IPS-NIHi7 (cell line): ENCODE measurements around the gene UGT2B17.
"Not testable (repeated sequence)": the region's sequence is repeated elsewhere in the genome, so short reads cannot be mapped to it uniquely, and the experiment has no call there.

ENCODE experiments used
- DNase-seq: peaks from one replicate; pipeline ENCODE4 v3.0.0; 2012; ENCODE audit warnings: mixed read lengths; ENCODE audit errors: extremely low spot score

Gene UGT2B17

GRCh38 chr4:68569036-68569435 lies 7.1 kb downstream of the UGT2B17 start:
- DNase-seq = not testable (repeated sequence)

GRCh38 chr4:68568535-68568934 lies 7.6 kb downstream of the UGT2B17 start:
- not testable (repeated sequence) for DNase-seq

DNA sequence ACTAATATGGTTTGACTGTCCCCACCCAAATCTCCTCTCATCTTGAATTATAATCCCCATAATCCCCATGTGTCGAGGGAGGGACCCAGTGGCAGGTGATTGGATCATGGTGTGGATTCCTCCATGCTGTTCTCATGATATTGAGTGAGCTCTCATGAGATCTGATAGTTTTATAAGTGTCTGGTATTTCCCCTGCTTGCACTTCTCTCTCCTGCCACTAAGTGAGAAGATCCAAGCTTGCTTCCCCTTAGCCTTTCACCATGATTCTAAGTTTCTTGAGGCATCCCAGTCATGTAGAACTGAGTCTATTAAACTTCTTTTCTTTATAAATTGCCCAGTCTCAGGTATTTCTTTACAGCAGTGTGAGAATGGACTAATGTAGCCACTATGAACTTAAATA lies 9.8 kb downstream of the UGT2B17 start:
- DNase-seq = not testable (repeated sequence)

DNA sequence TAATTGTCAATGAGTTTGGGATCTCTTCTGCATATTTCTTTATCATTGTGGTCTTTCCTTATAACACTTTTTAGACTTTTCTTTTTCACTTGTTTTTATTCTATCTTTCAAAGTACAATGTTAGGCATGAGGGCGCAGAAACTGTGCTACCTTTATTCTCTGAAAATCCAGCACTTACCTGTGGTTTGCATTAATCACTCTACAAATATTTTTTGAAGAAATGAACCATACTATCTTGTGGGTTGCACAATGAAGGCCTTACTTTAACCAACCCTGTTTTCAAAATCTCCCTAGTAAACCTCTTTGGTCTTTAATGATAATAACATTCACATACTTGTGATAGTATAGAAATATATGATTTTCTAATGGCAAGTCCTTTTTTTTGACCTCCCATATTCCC lies 11.0 kb downstream of the UGT2B17 start:
- not testable (repeated sequence) for DNase-seq

DNA sequence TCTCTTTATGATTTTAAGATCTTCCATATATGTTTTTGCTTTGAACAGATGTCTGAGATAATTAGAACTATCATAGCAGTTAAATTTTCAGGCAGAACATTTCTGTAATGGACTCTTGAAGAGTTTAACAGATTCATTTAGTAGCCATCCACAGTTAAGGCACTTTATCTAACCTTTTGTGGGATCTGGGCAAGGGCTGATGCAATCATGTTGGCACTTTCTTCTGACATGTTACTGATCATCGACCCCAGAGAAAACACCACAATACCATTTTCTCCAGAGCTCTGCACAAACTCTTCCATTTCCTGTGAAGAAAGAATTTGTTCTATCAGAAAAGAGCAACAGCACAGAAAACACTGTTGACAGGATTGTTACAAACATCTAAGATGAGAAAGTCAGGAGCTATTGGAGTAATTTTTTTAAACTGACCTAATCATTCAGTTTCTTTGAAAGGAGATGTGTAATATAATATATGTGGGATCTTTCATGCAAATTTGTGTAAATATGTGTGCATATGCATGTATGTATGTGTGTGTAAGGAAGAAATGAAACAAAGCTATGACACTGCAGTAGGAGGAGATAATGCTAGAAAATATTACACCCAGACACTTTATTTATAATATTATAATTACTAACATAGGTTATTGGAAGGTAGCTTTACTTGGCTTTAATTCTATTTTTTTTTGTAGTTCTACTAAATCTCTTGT lies 15.6 kb downstream of the UGT2B17 start:
- not testable (repeated sequence) for DNase-seq

GRCh38 chr4:68553830-68554229 lies 22.3 kb downstream of the UGT2B17 start:
- DNase-seq = not testable (repeated sequence)

GRCh38 chr4:68552818-68553811 lies 23.0 kb downstream of the UGT2B17 start:
- DNase-seq = not testable (repeated sequence)

DNA sequence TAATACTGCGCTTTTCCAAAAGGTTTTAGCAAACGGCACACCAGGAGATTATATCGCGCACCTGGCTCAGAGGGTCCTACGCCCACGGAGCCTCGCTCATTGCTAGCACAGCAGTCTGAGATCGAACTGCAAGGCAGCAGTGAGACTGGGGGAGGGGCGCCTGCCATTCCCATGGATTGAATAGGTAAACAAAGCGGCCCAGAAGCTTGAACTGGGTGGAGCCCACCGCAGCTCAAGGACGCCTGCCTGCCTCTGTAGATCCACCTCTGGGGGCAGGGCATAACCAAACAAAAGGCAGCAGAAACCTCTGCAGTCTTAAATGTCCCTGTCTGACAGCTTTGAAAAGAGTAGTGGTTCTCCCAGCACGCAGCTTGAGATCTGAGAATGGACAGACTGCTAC lies 33.4 kb downstream of the UGT2B17 start:
- not testable (repeated sequence) for DNase-seq

DNA sequence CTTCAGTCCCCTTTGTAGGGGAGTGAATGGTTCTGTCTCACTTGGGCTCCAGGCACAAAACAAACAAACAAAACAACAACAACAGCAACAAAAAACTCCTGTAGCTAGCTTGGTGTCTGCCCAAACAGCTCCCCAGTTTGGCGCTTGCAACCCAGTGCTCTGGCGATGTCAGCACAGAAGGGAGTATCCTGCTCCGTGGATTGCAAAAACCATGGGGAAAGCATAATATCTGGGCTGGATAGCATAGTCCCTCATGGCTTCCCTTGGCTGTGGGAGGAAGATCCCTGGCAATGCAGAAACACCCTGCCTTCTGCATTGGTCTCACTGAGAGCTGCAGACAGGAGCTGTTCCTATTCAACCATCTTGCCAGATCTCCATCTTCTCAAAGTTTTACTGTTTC lies 39.7 kb downstream of the UGT2B17 start:
- no peak for DNase-seq

DNA sequence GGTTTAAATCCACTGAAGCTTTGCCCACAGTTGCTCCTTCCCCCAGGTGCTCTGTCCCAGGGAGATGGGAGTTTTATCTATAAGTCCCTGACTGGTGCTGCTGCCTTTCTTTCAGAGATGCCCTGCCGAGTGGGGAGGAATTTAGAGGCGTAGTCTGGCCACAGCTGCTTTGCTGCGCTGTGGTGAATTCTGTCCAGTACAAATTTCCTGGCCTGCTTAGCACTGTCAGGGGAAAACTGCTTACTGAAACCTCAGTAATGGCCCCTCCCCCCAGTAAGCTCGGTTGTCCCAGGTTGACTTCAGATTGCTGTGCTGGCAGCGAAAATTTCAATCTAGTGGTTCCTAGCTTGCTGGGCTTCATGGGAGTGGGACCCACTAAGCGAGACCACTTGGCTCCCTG lies 40.1 kb downstream of the UGT2B17 start:
- DNase-seq = no peak

- DNase-seq = not testable (repeated sequence)
Observed at GRCh38 chr4:68522232-68522631, 53.9 kb downstream of the UGT2B17 start.

- no peak for DNase-seq
Observed at GRCh38 chr4:68520985-68521384, 55.1 kb downstream of the UGT2B17 start.

GRCh38 chr4:68518889-68519288 lies 57.2 kb downstream of the UGT2B17 start:
- DNase-seq = no peak

DNA sequence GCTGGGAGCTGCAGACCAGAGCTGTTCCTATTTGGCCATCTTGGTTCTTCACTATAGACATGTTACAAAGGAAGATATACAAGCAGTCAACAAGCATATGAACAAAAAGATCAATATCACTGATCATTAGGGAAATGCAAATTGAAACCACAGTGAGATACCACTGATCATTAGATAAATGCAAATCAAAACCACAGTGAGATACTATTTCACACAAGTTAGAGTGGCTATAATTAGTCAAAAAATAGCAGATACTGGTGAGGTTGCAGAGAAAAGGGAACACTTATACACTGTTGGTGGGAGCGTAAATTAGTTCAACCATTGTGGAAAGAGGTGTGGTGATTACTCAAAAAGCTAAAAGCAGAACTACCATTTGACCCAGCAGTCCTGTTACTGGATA lies 70.7 kb downstream of the UGT2B17 start:
- not testable (repeated sequence) for DNase-seq

DNA sequence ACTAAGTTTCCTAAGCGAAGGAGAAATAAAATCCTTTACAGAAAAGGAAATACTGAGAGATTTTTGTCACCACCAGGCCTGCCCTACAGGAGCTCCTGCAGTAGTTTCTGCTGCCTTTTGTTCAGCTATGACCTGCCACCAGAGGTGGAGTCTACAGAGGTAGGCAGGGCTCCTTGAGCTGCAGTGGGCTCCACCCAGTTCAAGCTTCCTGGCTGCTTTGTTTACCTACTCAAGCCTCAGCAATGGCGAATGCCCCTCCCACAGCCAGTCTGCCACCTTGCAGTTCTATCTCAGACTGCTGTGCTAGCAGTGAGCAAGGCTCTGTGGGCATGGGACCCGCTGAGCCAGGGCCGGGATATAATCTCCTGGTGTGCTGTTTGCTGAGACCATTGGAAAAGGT lies 71.3 kb downstream of the UGT2B17 start:
- not testable (repeated sequence) for DNase-seq

GRCh38 chr4:68503462-68503861 lies 72.7 kb downstream of the UGT2B17 start:
- not testable (repeated sequence) for DNase-seq

DNA sequence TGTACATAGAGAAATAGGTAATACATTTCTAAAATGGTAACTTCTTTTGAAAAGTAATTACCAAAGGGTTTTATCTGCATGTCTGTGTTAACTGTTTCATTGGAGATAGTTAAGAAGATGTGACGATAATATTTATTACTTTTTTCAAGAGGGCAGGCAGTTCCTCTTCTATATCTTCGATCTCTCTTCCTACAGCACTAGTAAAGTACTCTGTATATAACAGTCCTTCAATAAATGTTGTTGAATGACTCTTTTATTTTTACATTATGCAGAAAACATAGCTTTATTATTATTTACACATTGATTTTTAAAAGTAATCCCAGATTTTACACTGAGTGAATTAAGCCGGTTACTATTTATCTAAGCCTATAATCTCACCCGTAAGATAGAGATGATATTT lies 77.1 kb downstream of the UGT2B17 start:
- no peak for DNase-seq

DNA sequence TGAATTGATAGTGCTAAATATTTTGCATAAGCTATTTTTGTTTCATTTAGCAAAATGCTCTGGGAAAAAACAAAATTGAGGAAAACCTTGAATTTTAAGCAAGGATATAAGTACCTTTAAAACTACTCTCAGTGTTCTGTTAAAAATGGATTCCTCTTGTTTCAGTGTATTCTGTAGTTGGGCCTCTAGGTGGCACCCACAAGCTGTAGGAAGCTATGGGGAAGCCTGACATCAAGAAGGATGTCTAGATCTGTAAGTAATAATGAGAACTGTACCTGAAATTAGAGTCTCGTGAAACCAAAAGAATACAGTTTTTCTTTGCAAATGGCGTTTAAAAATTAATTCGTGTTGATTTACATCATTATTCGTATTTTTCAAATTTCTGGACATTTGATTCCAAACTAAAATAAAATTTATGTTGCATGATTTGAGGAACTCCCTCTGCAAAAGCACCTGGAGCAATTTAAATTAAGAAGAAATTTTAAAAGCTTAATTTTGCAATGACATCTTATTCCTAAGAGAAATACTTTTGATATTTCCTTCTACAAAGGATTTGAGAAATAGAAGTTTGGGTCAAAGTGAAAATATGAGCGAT lies 77.6 kb downstream of the UGT2B17 start:
- peak; percentile 60 for DNase-seq

DNA sequence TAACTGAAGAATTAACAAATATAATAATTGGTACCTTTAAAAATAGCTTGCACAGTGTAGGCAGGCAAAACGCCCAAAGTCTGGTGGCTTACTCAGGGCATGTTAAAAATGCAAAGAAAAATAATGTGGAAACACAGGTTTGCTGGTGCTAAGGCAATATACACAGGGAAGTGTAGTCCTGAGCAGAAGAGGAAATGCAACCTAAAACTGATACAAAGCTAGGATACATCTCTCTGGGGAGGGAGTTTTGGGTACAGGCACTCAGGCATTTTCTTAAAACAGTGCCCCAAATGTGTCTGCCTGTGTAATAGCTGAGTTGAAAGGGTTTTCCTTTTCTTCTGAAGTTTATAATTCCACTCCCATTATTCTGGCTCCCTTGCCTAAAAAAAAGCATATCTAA lies 81.4 kb downstream of the UGT2B17 start:
- no peak for DNase-seq

DNA sequence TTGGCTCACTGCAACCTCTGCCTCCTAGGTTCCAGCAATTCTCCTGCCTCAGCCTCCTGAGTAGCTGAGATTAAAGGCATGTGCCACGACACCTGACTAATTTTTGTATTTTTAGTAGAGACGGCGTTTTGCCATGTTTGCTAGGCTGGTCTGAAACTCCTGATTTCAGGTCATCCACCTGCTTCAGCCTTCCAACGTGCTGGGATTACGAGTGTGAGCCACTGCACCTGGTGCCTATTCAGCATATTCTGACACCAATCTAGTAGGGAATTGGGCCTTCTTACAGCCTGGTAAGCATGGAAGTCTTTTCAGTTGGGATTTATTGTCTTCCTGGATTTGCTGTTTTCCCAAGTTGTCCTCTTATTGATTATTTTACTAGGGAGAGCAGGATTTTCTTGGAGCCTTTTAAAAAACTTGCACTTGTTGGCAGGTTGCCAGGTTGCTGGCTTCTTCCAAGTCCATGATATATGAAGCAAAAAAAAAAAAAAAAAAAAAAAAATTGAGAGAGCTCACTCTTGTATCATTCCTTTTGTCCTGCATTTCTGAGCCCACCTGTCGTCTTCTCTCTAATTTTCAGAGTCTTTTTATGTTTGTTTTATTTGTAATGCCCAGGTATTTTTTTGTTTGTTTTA lies 85.2 kb downstream of the UGT2B17 start:
- no peak for DNase-seq

GRCh38 chr4:68489338-68489737 lies 86.8 kb downstream of the UGT2B17 start:
- DNase-seq = no peak
